ENCODE data around the gene FANCB. TPM values are rescaled to one million over a fixed set of nuclear protein-coding genes. Genes with fewer than 3 reads are reported as not detected.

Gene FANCB
- total RNA-seq = 1 to 10 TPM in 2 of 3 donors, under 1 TPM in 1; 0.96 to 2.8 (median 2.6) TPM

DNA sequence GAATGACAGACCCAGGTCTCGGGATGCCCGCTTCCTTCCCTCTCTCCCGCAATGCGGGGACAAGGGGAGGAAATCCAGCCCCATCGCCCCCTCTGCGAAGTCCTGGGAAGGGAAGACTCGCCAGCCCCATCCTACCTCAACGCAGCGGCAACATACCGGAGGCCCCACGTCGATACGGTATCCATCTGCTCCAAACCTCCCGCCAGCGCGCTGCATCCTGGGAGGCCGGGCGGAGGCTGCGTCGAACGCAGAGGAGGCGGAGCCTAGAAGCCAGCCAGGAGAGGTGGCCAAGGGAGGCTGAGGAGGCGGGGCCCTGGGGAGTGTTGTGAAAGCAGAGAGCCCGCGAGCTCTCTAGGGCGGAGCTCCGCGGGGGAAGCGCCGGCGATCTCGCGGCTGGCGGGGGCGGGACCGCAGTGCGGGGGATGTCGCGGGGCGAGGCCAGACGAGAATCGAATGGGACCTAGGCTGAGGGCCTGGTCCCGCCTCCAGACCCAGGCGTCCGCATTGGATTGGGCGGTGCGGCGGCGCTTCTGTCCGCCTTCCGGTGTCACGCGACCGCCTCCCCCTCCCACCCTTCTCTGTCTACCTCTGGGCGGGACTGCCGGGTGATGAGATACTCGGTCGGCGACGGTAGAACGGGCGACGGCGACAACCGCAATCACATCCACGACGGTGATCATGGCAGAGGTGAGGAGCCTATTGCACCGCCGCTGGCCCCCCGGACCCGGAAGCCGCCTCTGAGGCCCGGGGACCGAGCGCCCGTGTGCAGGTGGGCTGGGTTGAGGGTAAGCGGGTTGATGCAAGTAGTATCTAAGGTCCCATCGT lies at the start of gene FANCB, which contains the start of gene MOSPD2:
TSS of gene FANCB (minus strand) at position 219 of the 825 bp plus-strand sequence. CDS start 7,559 bp downstream, outside the sequence.
TSS of gene MOSPD2 (plus strand) at position 571 of the 825 bp plus-strand sequence. CDS start at position 679, 108 bp downstream.
- TF ChIP-seq POLR2A (IDR thresholded peaks at IDR 0.05) = no peak
- no peak for TF ChIP-seq CTCF (IDR thresholded peaks at IDR 0.05)
- peak in 2 of 3 donors; percentile 24 to 37 for TF ChIP-seq POLR2AphosphoS5 (IDR thresholded peaks at IDR 0.05)
- intact Hi-C loops (cut with DNase I; ENCODE audit: low total_unique reads) = no loop called here
- H3K27me3 ChIP-seq = no peaks in the 10 kb centered on the region
- no peaks in the 10 kb centered on the region for H3K4me1 ChIP-seq
- H3K4me3 ChIP-seq = peak within 1 kb of the TSS; percentile 66 to 75 (median 70)
- DNase-seq (ENCODE audit: low spot score in 2 of 2) = peak; percentile 92
- no peaks in the 10 kb centered on the region for H3K9me3 ChIP-seq
- H3K36me3 ChIP-seq = no peaks in the 10 kb centered on the region
- H3K27ac ChIP-seq = peak within 1 kb of the TSS; percentile 84 to 90

GRCh38 chrX:14922437-14922836 lies 49.6 kb upstream of the FANCB start:
- no peak overlapping the region for H3K4me3 ChIP-seq
- no peak for TF ChIP-seq CTCF (IDR thresholded peaks at IDR 0.05)
- TF ChIP-seq POLR2A (IDR thresholded peaks at IDR 0.05) = no peak
- TF ChIP-seq POLR2AphosphoS5 (IDR thresholded peaks at IDR 0.05) = no peak
- H3K4me1 ChIP-seq = no peaks in the 10 kb centered on the region
- no peaks in the 10 kb centered on the region for H3K9me3 ChIP-seq
- H3K27me3 ChIP-seq = peaks cover 0 to 7% of the 10 kb centered on the region in 2 donors
- no peak overlapping the region for H3K27ac ChIP-seq
- intact Hi-C loops (cut with DNase I; ENCODE audit: low total_unique reads) = no loop called here
- DNase-seq (ENCODE audit: low spot score in 2 of 2) = no peak
- H3K36me3 ChIP-seq = no peaks in the 10 kb centered on the region

GRCh38 chrX:14920196-14920595 lies 47.3 kb upstream of the FANCB start:
- Histone ChIP-seq H3K36me3 (no peaks in the 10 kb centered on the region), H3K9me3 (no peaks in the 10 kb centered on the region), H3K4me3 (no peak overlapping the region), H3K4me1 (no peaks in the 10 kb centered on the region), H3K27ac (no peak overlapping the region), H3K27me3 (no peaks in the 10 kb centered on the region)
- TF ChIP-seq POLR2AphosphoS5 (IDR thresholded peaks at IDR 0.05) = no peak
- TF ChIP-seq CTCF (IDR thresholded peaks at IDR 0.05) = no peak
- TF ChIP-seq POLR2A (IDR thresholded peaks at IDR 0.05) = no peak
- intact Hi-C loops (cut with DNase I; ENCODE audit: low total_unique reads) = no loop called here
- no peak for DNase-seq (ENCODE audit: low spot score in 2 of 2)

DNA sequence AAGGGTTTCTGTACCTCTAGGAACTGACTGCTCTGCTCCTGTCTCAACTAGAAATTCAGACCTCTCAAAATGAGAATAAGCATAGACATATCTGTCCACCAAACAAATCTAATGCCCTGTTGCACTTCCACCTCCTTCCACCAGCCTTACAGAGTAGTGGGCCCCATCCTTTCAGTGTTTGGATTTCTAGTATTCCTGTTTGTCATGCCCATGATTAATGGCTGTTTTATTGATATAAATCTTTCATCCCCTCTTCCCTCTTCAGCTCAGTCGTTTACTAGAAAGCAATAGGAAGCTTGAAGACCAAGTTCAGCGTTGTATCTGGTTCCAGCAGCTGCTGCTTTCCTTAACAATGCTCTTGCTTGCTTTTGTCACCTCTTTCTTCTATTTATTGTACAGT lies 46.5 kb upstream of the FANCB start:
- Histone ChIP-seq H3K27me3 (no peaks in the 10 kb centered on the region), H3K36me3 (no peaks in the 10 kb centered on the region), H3K27ac (no peak overlapping the region), H3K4me3 (no peak overlapping the region), H3K4me1 (no peaks in the 10 kb centered on the region), H3K9me3 (no peaks in the 10 kb centered on the region)
- intact Hi-C loops (cut with DNase I; ENCODE audit: low total_unique reads) = no loop called here
- DNase-seq (ENCODE audit: low spot score in 2 of 2) = no peak
- TF ChIP-seq POLR2AphosphoS5 (IDR thresholded peaks at IDR 0.05) = no peak
- no peak for TF ChIP-seq CTCF (IDR thresholded peaks at IDR 0.05)

DNA sequence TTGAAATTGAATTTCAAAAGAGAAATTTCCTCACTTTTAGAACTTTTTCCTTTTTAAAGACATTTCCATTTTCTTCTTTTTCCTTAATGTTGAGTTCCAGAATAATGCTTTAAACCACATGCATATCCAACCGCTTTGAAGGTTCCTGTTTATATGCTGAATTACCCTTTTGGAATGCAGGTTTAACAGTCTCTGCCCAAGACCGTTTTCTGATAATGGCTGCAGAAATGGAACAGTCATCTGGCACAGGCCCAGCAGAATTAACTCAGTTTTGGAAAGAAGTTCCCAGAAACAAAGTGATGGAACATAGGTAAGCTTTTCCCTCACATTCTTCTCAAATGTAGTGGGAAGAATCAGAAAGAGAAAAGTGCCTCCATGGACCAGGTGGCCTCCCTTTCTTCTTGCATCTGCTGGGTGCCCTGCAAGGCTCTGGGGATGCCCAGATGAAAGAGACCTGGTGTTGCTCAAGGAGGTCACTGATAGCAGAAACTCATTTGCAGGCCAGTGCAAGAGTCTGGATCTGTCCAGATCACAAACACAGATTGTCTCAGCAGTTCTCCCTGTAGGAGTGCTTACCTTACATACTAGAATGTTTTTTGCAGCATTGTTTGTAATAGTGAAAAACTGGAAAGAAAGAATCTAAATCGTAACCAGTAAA lies 43.3 kb upstream of the FANCB start:
- intact Hi-C loops (cut with DNase I; ENCODE audit: low total_unique reads) = no loop called here
- no peaks in the 10 kb centered on the region for H3K9me3 ChIP-seq
- H3K27ac ChIP-seq = no peak overlapping the region
- H3K36me3 ChIP-seq = no peaks in the 10 kb centered on the region
- no peaks in the 10 kb centered on the region for H3K4me1 ChIP-seq
- H3K4me3 ChIP-seq = no peak overlapping the region
- no peaks in the 10 kb centered on the region for H3K27me3 ChIP-seq
- DNase-seq (ENCODE audit: low spot score in 2 of 2) = no peak
- TF ChIP-seq POLR2AphosphoS5 (IDR thresholded peaks at IDR 0.05) (no peak), POLR2A (IDR thresholded peaks at IDR 0.05) (no peak), CTCF (IDR thresholded peaks at IDR 0.05) (no peak)
